ENCODE results near the gene EHD4.

- TF ChIP-seq ZBTB11 (CRISPR knock-in tag; IDR thresholded peaks at IDR 0.05) (no peak), KDM4B (IDR thresholded peaks at IDR 0.05; ENCODE audit: borderline replicate concordance in 2 of 2, low read depth in 1 of 2) (no peak), SIRT6 (IDR thresholded peaks at IDR 0.05; ENCODE audit: low read depth, low read length) (no peak), POLR2AphosphoS2 (IDR thresholded peaks at IDR 0.05; ENCODE audit: low read length) (no peak), CTCF (IDR thresholded peaks at IDR 0.05 in 2 of 3, conservative IDR thresholded peaks at IDR 0.05 in 1 of 3; ENCODE audit: insufficient read depth in 2 of 3, low read depth in 1 of 3, low read length in 3 of 3) (no peak), FIP1L1 (IDR thresholded peaks at IDR 0.05; ENCODE audit: low read depth, low read length, poor library complexity, severe bottlenecking) (no peak), NR1H2 (CRISPR knock-in tag; IDR thresholded peaks at IDR 0.05) (no peak), ZNF274 (IDR thresholded peaks at IDR 0.05; ENCODE audit: borderline replicate concordance, low read depth, low read length) (no peak), SMC3 (conservative IDR thresholded peaks at IDR 0.05; ENCODE audit: insufficient read depth, low read depth, low read length) (no peak), TAF7 (tag; IDR thresholded peaks at IDR 0.05) (no peak), SREBF1 (IDR thresholded peaks at IDR 0.05; ENCODE audit: borderline replicate concordance, low read depth, low read length) (no peak)
Measured at GRCh38 chr15:41901431-41901830, 70.9 kb downstream of the EHD4 start.

Data from K562 (cell line).